Astrocyte (in vitro differentiated cells and primary cell): ENCODE data around the gene UBE2E2. TPM values are rescaled to one million over a fixed set of nuclear protein-coding genes. Genes with fewer than 3 reads are reported as not detected.

Experiments
- DNase-seq: peaks from one replicate; pipeline ENCODE4 v3.0.0-alpha.2; 2010; ENCODE audit warnings: low read depth
- FAIRE-seq: peaks from 2 replicates; lab custom pipeline; 2011; peaks lifted over from hg19 to GRCh38; lab: Jason Lieb, UNC
- H2AFZ ChIP-seq: 2 replicates; pipeline ENCODE4 v1.6.0; 2012; ENCODE audit warnings: low read depth, low read length, inconsistent platforms
- H3K27ac ChIP-seq: 2 replicates; pipeline ENCODE4 v1.5.1; 2011; ENCODE audit warnings: low read depth, low read length, inconsistent platforms
- H3K27me3 ChIP-seq: 2 replicates; pipeline ENCODE4 v1.6.0; 2011; ENCODE audit warnings: low read length, inconsistent platforms; ENCODE audit not compliant: insufficient read depth
- H3K36me3 ChIP-seq: 2 replicates; pipeline ENCODE4 v1.5.1; 2011; ENCODE audit warnings: low read length, inconsistent platforms; ENCODE audit not compliant: insufficient read depth
- H3K4me1 ChIP-seq: 2 replicates; pipeline ENCODE4 v1.5.1; 2011; ENCODE audit warnings: low read length, inconsistent platforms; ENCODE audit not compliant: insufficient read depth
- H3K4me2 ChIP-seq: 2 replicates; pipeline ENCODE4 v1.6.0; 2012; ENCODE audit warnings: low read length, inconsistent platforms
- H3K4me3 ChIP-seq: 2 replicates; pipeline ENCODE4 v1.5.1; 2011; ENCODE audit warnings: low read depth, mild to moderate bottlenecking, low read length, inconsistent platforms; ENCODE audit not compliant: insufficient read depth
- H3K79me2 ChIP-seq: 2 replicates; pipeline ENCODE4 v1.6.0; 2012; ENCODE audit warnings: mild to moderate bottlenecking, low read length, inconsistent platforms; ENCODE audit not compliant: insufficient read depth
- H3K9ac ChIP-seq: 2 replicates; pipeline ENCODE4 v1.6.0; 2012; ENCODE audit warnings: mild to moderate bottlenecking, low read length, inconsistent platforms
- H3K9me3 ChIP-seq: 2 replicates; pipeline ENCODE4 v1.5.1; 2012; ENCODE audit warnings: low read depth, mild to moderate bottlenecking, low read length, inconsistent platforms; ENCODE audit not compliant: insufficient read depth
- H4K20me1 ChIP-seq: 2 replicates; pipeline ENCODE4 v1.6.0; 2012; ENCODE audit warnings: low read length, inconsistent platforms; ENCODE audit not compliant: insufficient read depth
- H3K27ac Mint-ChIP-seq: one replicate; pipeline ENCODE4 v1.8.0; 2021; ENCODE audit warnings: mild to moderate bottlenecking, mixed read lengths; ENCODE audit not compliant: unreplicated experiment
- H3K27me3 Mint-ChIP-seq: one replicate; pipeline ENCODE4 v1.8.0; 2021; ENCODE audit warnings: low read depth, mixed read lengths; ENCODE audit not compliant: unreplicated experiment
- H3K36me3 Mint-ChIP-seq: one replicate; pipeline ENCODE4 v1.8.0; 2021; ENCODE audit warnings: low read depth, mixed read lengths; ENCODE audit not compliant: unreplicated experiment
- H3K4me1 Mint-ChIP-seq: one replicate; pipeline ENCODE4 v1.8.0; 2021; ENCODE audit warnings: low read depth, mixed read lengths; ENCODE audit not compliant: unreplicated experiment
- H3K4me3 Mint-ChIP-seq: one replicate; pipeline ENCODE4 v1.8.0; 2021; ENCODE audit warnings: mild to moderate bottlenecking, moderate library complexity, mixed read lengths; ENCODE audit not compliant: unreplicated experiment
- H3K9me3 Mint-ChIP-seq: one replicate; pipeline ENCODE4 v1.8.0; 2021; ENCODE audit warnings: mild to moderate bottlenecking, mixed read lengths; ENCODE audit not compliant: unreplicated experiment
- CTCF ChIP-seq: IDR thresholded peaks from 2 replicates; pipeline ENCODE4 v1.5.1; 2011; ENCODE audit warnings: low read depth, mild to moderate bottlenecking, inconsistent platforms, low read length, moderate library complexity; ENCODE audit not compliant: insufficient read depth
- EZH2 ChIP-seq: IDR thresholded peaks from 2 replicates; pipeline ENCODE4 v1.6.1; 2012; ENCODE audit warnings: mild to moderate bottlenecking, low read length, inconsistent platforms; ENCODE audit not compliant: insufficient read depth
- total RNA-seq: library from RNA; stranded (reverse); gene quantifications from 2 replicates; pipeline ENCODE4 v1.2.1, GENCODE V29; 2021

Gene UBE2E2
- total RNA-seq, 1 donor from 2014 or later: 89.8 TPM

DNA sequence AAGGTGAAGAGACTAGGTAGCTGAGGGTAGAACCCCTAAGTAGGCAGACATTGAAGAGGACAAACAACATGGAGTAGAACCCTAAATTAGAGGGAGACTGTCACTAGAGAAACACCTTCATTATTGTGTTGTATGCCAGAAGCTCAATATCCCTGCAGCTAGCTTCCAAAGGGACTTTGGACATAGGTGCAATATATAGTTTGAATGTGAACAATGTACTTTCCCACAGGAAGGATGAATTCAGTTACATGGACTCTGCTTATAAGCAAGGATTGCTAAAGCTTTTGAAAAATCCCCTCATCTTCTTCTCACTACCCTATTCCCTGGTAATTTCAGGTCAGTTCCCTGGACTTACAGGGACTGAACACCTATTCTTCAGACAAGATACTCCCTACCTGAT lies 288.9 kb downstream of the UBE2E2 start:
- H3K36me3 Mint-ChIP-seq: peaks cover 4% of the 10 kb centered on the region
- H3K4me3 ChIP-seq: no peak overlapping the region
- H3K4me3 Mint-ChIP-seq: no peak overlapping the region
- H3K9me3 Mint-ChIP-seq: no peaks in the 10 kb centered on the region
- peaks cover 33% of the 10 kb centered on the region for H3K4me1 Mint-ChIP-seq
- H3K79me2 ChIP-seq: no peaks in the 10 kb centered on the region
- H3K27me3 Mint-ChIP-seq: no peaks in the 10 kb centered on the region
- FAIRE-seq: no peak
- TF ChIP-seq CTCF (no peak), EZH2 (no peak)
- no peak overlapping the region for H2AFZ ChIP-seq
- H4K20me1 ChIP-seq: peaks cover 9% of the 10 kb centered on the region
- no peak overlapping the region for H3K4me2 ChIP-seq
- no peak overlapping the region for H3K9ac ChIP-seq
- H3K27ac ChIP-seq: no peak overlapping the region
- H3K4me1 ChIP-seq: peaks cover 24% of the 10 kb centered on the region
- H3K27ac Mint-ChIP-seq: no peak overlapping the region
- no peaks in the 10 kb centered on the region for H3K36me3 ChIP-seq
- H3K27me3 ChIP-seq: no peaks in the 10 kb centered on the region
- H3K9me3 ChIP-seq: peaks cover 1% of the 10 kb centered on the region
- no peak for DNase-seq

DNA sequence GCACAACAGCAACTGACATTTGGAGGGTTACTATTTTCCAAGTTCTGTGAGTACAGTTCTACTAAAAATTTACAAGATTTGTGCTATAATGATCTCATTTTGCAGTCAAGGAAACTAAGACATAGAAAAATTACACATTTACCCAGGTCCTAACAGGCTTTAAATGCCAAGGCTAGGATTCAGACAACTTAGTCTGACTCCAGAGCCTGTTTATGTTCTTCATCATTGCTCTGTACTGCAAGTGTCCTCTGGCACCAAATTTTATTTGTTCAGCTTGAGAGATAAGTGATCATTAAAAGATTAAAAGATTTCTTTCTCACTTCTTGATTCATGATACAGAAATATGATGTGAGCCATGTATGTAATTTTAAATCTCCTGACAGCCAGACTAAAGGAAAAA lies 290.8 kb downstream of the UBE2E2 start:
- peaks cover 36% of the 10 kb centered on the region for H3K4me1 Mint-ChIP-seq
- no peaks in the 10 kb centered on the region for H3K27me3 Mint-ChIP-seq
- H3K36me3 Mint-ChIP-seq: no peaks in the 10 kb centered on the region
- H3K4me3 Mint-ChIP-seq: no peak overlapping the region
- H4K20me1 ChIP-seq: peaks cover 13% of the 10 kb centered on the region
- no peaks in the 10 kb centered on the region for H3K79me2 ChIP-seq
- H3K9me3 ChIP-seq: no peaks in the 10 kb centered on the region
- no peak overlapping the region for H3K27ac ChIP-seq
- TF ChIP-seq EZH2 (no peak), CTCF (no peak)
- no peak overlapping the region for H3K4me2 ChIP-seq
- H3K36me3 ChIP-seq: no peaks in the 10 kb centered on the region
- DNase-seq: no peak
- H3K4me3 ChIP-seq: no peak overlapping the region
- H3K27me3 ChIP-seq: no peaks in the 10 kb centered on the region
- no peak overlapping the region for H3K9ac ChIP-seq
- FAIRE-seq: no peak
- no peak overlapping the region for H2AFZ ChIP-seq
- peaks cover 20% of the 10 kb centered on the region for H3K4me1 ChIP-seq
- H3K9me3 Mint-ChIP-seq: no peaks in the 10 kb centered on the region
- no peak overlapping the region for H3K27ac Mint-ChIP-seq

DNA sequence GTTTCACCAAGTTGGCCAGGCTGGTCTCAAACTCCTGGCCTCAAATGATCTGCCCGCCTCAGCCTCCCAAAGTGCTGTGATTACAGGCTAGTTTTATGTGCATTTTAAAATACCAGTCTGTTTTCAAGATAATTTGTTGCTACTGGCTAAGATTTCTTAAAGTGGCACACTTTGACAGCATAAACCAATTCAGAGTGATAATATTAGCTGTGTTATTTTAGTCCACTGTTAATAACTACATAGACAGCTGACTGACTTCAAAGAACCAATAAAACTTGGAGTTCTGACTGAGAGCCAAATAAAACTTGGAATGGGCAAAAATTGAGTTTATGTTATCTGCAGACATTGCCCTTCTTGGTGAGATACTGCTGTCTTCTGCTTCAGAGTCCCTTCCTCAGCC lies 291.8 kb downstream of the UBE2E2 start:
- Histone ChIP-seq H3K36me3 (no peaks in the 10 kb centered on the region), H3K4me3 (no peak overlapping the region), H2AFZ (no peak overlapping the region), H3K9ac (no peak overlapping the region), H4K20me1 (peaks cover 16% of the 10 kb centered on the region), H3K27me3 (no peaks in the 10 kb centered on the region), H3K4me2 (peak overlapping the region; percentile 6), H3K4me1 (peaks cover 14% of the 10 kb centered on the region), H3K79me2 (no peaks in the 10 kb centered on the region), H3K9me3 (no peaks in the 10 kb centered on the region), H3K27ac (no peak overlapping the region)
- no peak overlapping the region for H3K27ac Mint-ChIP-seq
- TF ChIP-seq EZH2 (no peak), CTCF (no peak)
- no peak for FAIRE-seq
- no peak overlapping the region for H3K4me3 Mint-ChIP-seq
- H3K9me3 Mint-ChIP-seq: no peaks in the 10 kb centered on the region
- H3K36me3 Mint-ChIP-seq: no peaks in the 10 kb centered on the region
- peaks cover 28% of the 10 kb centered on the region for H3K4me1 Mint-ChIP-seq
- H3K27me3 Mint-ChIP-seq: no peaks in the 10 kb centered on the region
- no peak for DNase-seq
